K562 (cell line): ENCODE results near the gene NEUROG1. TPM values are rescaled to one million over a fixed set of nuclear protein-coding genes. Genes with fewer than 3 reads are reported as not detected.

ENCODE experiments used
- ATAC-seq: fragments of 200-7000 bp; cut with Tn5 transposase; 3 replicates; pipeline ENCODE4 v1.9.1; 2020; ENCODE audit warnings: moderate library complexity
- BruUV-seq: library from RNA; stranded (reverse); fragments of 400-500 nt; replicated peaks from 2 replicates; lab custom pipeline; 2021; lab: Mats Ljungman, UMichigan
- CTCF ChIA-PET: fragments of 300-600 bp; formaldehyde crosslinking; extraction: SDS; loops from one replicate; lab custom pipeline; 2021; ENCODE audit warnings: low intra/inter-chr PET ratio; lab: Yijun Ruan, JAX
- POLR2A ChIA-PET: fragments of 300-600, 350-650 bp; sonication (Branson Sonifier 250); formaldehyde crosslinking; extraction: SDS; loops from one replicate; lab custom pipeline; 2021; ENCODE audit warnings: antibody characterized with exemption, inconsistent platforms; lab: Yijun Ruan, JAX
- DNase-seq, 4 experiments: peaks; one replicate each; pipeline versions ENCODE4 v3.0.0 to v3.0.0-alpha.2; 2011 to 2018; ENCODE audit warnings: low spot score in 3 of 4, mixed read lengths in 3 of 4; ENCODE audit errors: extremely low read depth in 1 of 4
- FAIRE-seq: peaks from 2 replicates; lab custom pipeline; 2011; peaks lifted over from hg19 to GRCh38; lab: Jason Lieb, UNC
- H2AFZ ChIP-seq: 2 replicates; pipeline ENCODE4 v1.6.0; 2011; ENCODE audit warnings: low read depth, low read length, control low read depth, inconsistent platforms
- H3K27ac ChIP-seq: fragments of 200-600 bp; 3 replicates; pipeline ENCODE4 v1.8.0; 2011; ENCODE audit warnings: low read depth, mild to moderate bottlenecking, control low read depth, inconsistent platforms, low read length, moderate library complexity, mixed read lengths; ENCODE audit errors: extremely low read depth
- H3K27me3 ChIP-seq, 2 experiments: fragments of 300-600 bp in 1 of 2; 2 replicates in 1 of 2; 3 replicates in 1 of 2; pipeline versions ENCODE4 v1.6.0 to v1.8.0; 2011; ENCODE audit warnings: inconsistent platforms in 2 of 2, low read length in 2 of 2, mild to moderate bottlenecking in 1 of 2, mixed read lengths in 1 of 2, moderate library complexity in 1 of 2; ENCODE audit not compliant: control insufficient read depth in 2 of 2, insufficient read depth in 2 of 2
- H3K36me3 ChIP-seq: fragments of 300-600 bp; 3 replicates; pipeline ENCODE4 v1.8.0; 2011; ENCODE audit warnings: mild to moderate bottlenecking, low read length, inconsistent platforms; ENCODE audit not compliant: control insufficient read depth, insufficient read depth
- H3K4me1 ChIP-seq, 2 experiments: fragments of 200-600 bp in 1 of 2; replicated peaks in 1 of 2; 2 replicates in 1 of 2; 3 replicates in 1 of 2; pipeline versions ENCODE4 v1.5.1 to v1.8.0; 2011; ENCODE audit warnings: inconsistent platforms in 2 of 2, low read length in 2 of 2, mild to moderate bottlenecking in 1 of 2, mixed read lengths in 1 of 2, moderate library complexity in 1 of 2; ENCODE audit not compliant: control insufficient read depth in 2 of 2, insufficient read depth in 2 of 2
- H3K4me2 ChIP-seq: 2 replicates; pipeline ENCODE4 v1.6.1; 2011; ENCODE audit warnings: low read length, control low read depth, inconsistent platforms, mixed read lengths; ENCODE audit not compliant: insufficient read depth
- H3K4me3 ChIP-seq: fragments of 200-600 bp; sonication (generic), shearing (Covaris generic); 2 replicates; pipeline ENCODE4 v1.5.1; 2016; ENCODE audit warnings: control low read depth, inconsistent platforms
- H3K79me2 ChIP-seq: fragments of 200-600 bp; 3 replicates; pipeline ENCODE4 v1.8.0; 2011; ENCODE audit warnings: low read length, inconsistent platforms; ENCODE audit not compliant: control insufficient read depth, insufficient read depth
- H3K9ac ChIP-seq, 2 experiments: 2 replicates each; pipeline versions ENCODE4 v1.6.0 to v1.6.1; 2011; ENCODE audit warnings: low read depth in 2 of 2, low read length in 2 of 2, control low read depth in 1 of 2, inconsistent platforms in 1 of 2, mild to moderate bottlenecking in 1 of 2, mixed read lengths in 1 of 2; ENCODE audit not compliant: insufficient read depth in 1 of 2
- H3K9me1 ChIP-seq: one replicate; pipeline ENCODE4 v1.6.0; 2011; ENCODE audit warnings: inconsistent platforms, mild to moderate bottlenecking, low read length, moderate library complexity; ENCODE audit not compliant: control insufficient read depth, insufficient read depth
- H3K9me3 ChIP-seq: replicated peaks from 2 replicates; pipeline ENCODE4 v1.5.1; 2011; ENCODE audit warnings: low read depth, low read length, inconsistent platforms; ENCODE audit not compliant: control insufficient read depth, insufficient read depth
- H4K20me1 ChIP-seq: replicated peaks from 2 replicates; pipeline ENCODE4 v1.6.1; 2011; ENCODE audit warnings: low read length, inconsistent platforms, mixed read lengths; ENCODE audit not compliant: control insufficient read depth, insufficient read depth
- ELF1 ChIP-seq: fragments of 200-800 bp; sonication (Bioruptor generic); IDR thresholded peaks from 2 replicates; pipeline ENCODE4 v1.6.1; 2016; ENCODE audit warnings: missing genetic modification characterization, missing compliant biosample characterization
- RAD21 ChIP-seq, 2 experiments: fragments of 250-450 bp in 1 of 2; fragments of 450-650 bp in 1 of 2; sonication (Bioruptor Pico) in 1 of 2; formaldehyde crosslinking in 1 of 2; IDR thresholded peaks in 1 of 2; conservative IDR thresholded peaks in 1 of 2; 2 replicates each; pipeline versions ENCODE4 v1.4.0 to v1.8.0; 2020 to 2022; ENCODE audit warnings: mild to moderate bottlenecking in 2 of 2, moderate library complexity in 1 of 2
- RB1 ChIP-seq: fragments of 450-650 bp; IDR thresholded peaks from 2 replicates; pipeline ENCODE4 v1.6.1; 2017; ENCODE audit warnings: low read depth, mild to moderate bottlenecking
- SMC3 ChIP-seq: conservative IDR thresholded peaks from 2 replicates; pipeline ENCODE4 v1.6.1; 2011; ENCODE audit warnings: low read depth, low read length, improper control_type of control experiment; ENCODE audit not compliant: insufficient read depth
- STAT6 ChIP-seq: sonication (generic); formaldehyde crosslinking; IDR thresholded peaks from 2 replicates; pipeline ENCODE4 v1.8.1; 2023; ENCODE audit warnings: mild to moderate bottlenecking, missing genetic modification reagents
- XRCC5 ChIP-seq: fragments of 200-400 bp; formaldehyde crosslinking; IDR thresholded peaks from 2 replicates; pipeline ENCODE4 v1.6.1; 2017; ENCODE audit warnings: low read depth, mild to moderate bottlenecking, low read length
- ZBED1 ChIP-seq: IDR thresholded peaks from 2 replicates; pipeline ENCODE4 v1.6.1; 2014
- ZBTB33 ChIP-seq: sonication (generic); formaldehyde crosslinking; IDR thresholded peaks from 2 replicates; pipeline ENCODE4 v1.8.1; 2023; ENCODE audit warnings: mild to moderate bottlenecking, missing genetic modification reagents
- ZNF124 ChIP-seq: sonication (generic); formaldehyde crosslinking; IDR thresholded peaks from 2 replicates; pipeline ENCODE4 v1.8.1; 2022; ENCODE audit warnings: missing genetic modification reagents
- WGBS: fragments of 100-300 bp; shearing (Covaris generic); methylation state at CpG from one replicate; pipeline ENCODE4 v1.1.6; 2016; ENCODE audit warnings: low coverage, mixed read lengths; ENCODE audit not compliant: insufficient coverage; ENCODE audit errors: missing lambda C conversion rate; 5-methylcytosine and 5-hydroxymethylcytosine counted together
- in situ Hi-C: fragments of 300-500 bp; cut with MboI; formaldehyde crosslinking; loops from 4 replicates; pipeline ENCODE4 v1.15.0; 2018; ENCODE audit warnings: inconsistent platforms, mixed read lengths
- intact Hi-C: fragments of 100-400 bp; cut with micrococcal nuclease; formaldehyde crosslinking; loops from 2 replicates; pipeline ENCODE4 v1.14.2; 2022
- polyA plus RNA-seq, 8 experiments: library from polyadenylated mRNA; depleted of rRNA in 4 of 8; stranded (reverse) in 5 of 8; unstranded in 3 of 8; fragments of >200 nt; fragmentation: Nextera tagmentation in 2 of 8; fragmentation: Illumina TruSeq in 1 of 8; extraction: Ambion mirVana in 2 of 8; extraction: Trizol in 1 of 8; gene quantifications; 2 replicates each; pipeline versions ENCODE4 v1.2.1 to v1.2.3, GENCODE V29; 2011 to 2014; ENCODE audit warnings: inconsistent platforms in 1 of 8, missing spikeins in 1 of 8
- total RNA-seq, 7 experiments: library from RNA; depleted of rRNA in 6 of 7; stranded (reverse); fragments of >200 nt in 6 of 7; fragmentation: Illumina TruSeq in 2 of 7; extraction: Trizol in 2 of 7; gene quantifications; 2 replicates each; pipeline versions ENCODE4 v1.2.1 to v1.2.3, GENCODE V29; 2011 to 2021; ENCODE audit warnings: low replicate concordance in 1 of 7

The NEUROG1 gene
- total and polyA plus RNA-seq, 9 of the 15 experiments (the other 6 are each of a cell fraction or from before 2014, with no cell fraction given) = not detected

- peak; percentile 81 for TF ChIP-seq ELF1 (tag)
- TF ChIP-seq ZBED1 = no peak
- TF ChIP-seq, all 486 proteins: peak for 9
Measured at GRCh38 chr5:135553688-135554462, 18.1 kb upstream of the NEUROG1 start (continued).

GRCh38 chr5:135551593-135552447, 16.1 kb upstream of the NEUROG1 start:
- H3K4me1 ChIP-seq = peaks cover 3% of the 10 kb centered on the region in 2 experiments; a peak in 2 of 5 replicates
- ChIA-PET CTCF (interaction anchor here (1.1 to 4.0 kb wide), 4 partner anchors 13 to 95 kb away, joined by 3 to 51 read pairs (median 14); no protein-coding TSS in a partner anchor), POLR2A (interaction anchor here (0.9 to 3.5 kb wide), 3 partner anchors 9 to 86 kb away, joined by 5 to 28 read pairs (median 5); no protein-coding TSS in a partner anchor)
- peaks cover 3% of the 10 kb centered on the region; the same call in 1 of the 2 replicates for H4K20me1 ChIP-seq
- no peak overlapping the region for H3K4me2 ChIP-seq
- WGBS = 30% methylated on average over 15 of the region's 15 CpGs
- no TSS peak for BruUV-seq
- no peaks in the 10 kb centered on the region for H3K9me1 ChIP-seq
- H3K36me3 ChIP-seq = no peaks in the 10 kb centered on the region
- DNase-seq (peak; percentile 77 to 80 (median 80)), FAIRE-seq (peak; percentile 95), ATAC-seq (peak; percentile 93)
- H3K27ac ChIP-seq = no peak overlapping the region
- H3K27me3 ChIP-seq = peaks cover 0 to 16% of the 10 kb centered on the region in 2 experiments; a peak in 3 of 5 replicates
- H3K9ac ChIP-seq = no peak overlapping the region
- H3K9me3 ChIP-seq = no peaks in the 10 kb centered on the region
- in situ Hi-C loops (loop anchor here (5.0 kb wide), 1 partner anchor 85 kb away; no protein-coding TSS in a partner anchor), intact Hi-C loops (loop anchor here (1.0 to 5.0 kb wide), 4 partner anchors 45 to 279 kb away; no protein-coding TSS in a partner anchor)
- H2AFZ ChIP-seq = no peak overlapping the region
- H3K79me2 ChIP-seq = no peaks in the 10 kb centered on the region
- H3K4me3 ChIP-seq = no peak overlapping the region
- peak; percentile 96 to 98 for TF ChIP-seq RAD21 (CRISPR knock-in tag; conservative IDR thresholded peaks at IDR 0.05 in 1 of 2, IDR thresholded peaks at IDR 0.05 in 1 of 2)
- TF ChIP-seq STAT6 (CRISPR knock-in tag) = peak; percentile 73; the same call in 1 of the 2 replicates
- no peak for TF ChIP-seq ZNF124
- TF ChIP-seq SMC3 = peak; percentile 97
- TF ChIP-seq RB1 = peak; percentile 47; the same call in 1 of the 2 replicates
- TF ChIP-seq ZBTB33 (CRISPR knock-in tag) = peak; percentile 97
- TF ChIP-seq XRCC5 = peak; percentile 71; the same call in 1 of the 2 replicates
